ENCODE data around the gene DENND2D.
A peak's percentile ranks its signal among the peaks of the same experiment; 100 is the strongest.

Gene DENND2D

GRCh38 chr1:111203681-111204200 is 3.3 kb upstream of the DENND2D start:
- in situ Hi-C loops (cut with HindIII; ENCODE audit: low pct_ligation_motif_present, low sequenced_read_pairs) = loop anchor here (25.0 kb wide), 1 partner anchor 209 kb away; no protein-coding TSS in a partner anchor
- H3K36me3 ChIP-seq (replicated peaks) = no peaks in the 10 kb centered on the region
- peak overlapping the region; percentile 53 for H3K4me3 ChIP-seq (ENCODE audit: low read depth, low read length)
- H3K27me3 ChIP-seq (replicated peaks) = peaks cover 12% of the 10 kb centered on the region
- TF ChIP-seq CTCF (IDR thresholded peaks at IDR 0.05; ENCODE audit: low read depth, low read length, missing control alignments) = no peak
- H3K27ac ChIP-seq = no peak overlapping the region
- no peak for DNase-seq

- Histone ChIP-seq H3K27ac (no peak overlapping the region), H3K36me3 (replicated peaks) (no peaks in the 10 kb centered on the region), H3K4me3 (ENCODE audit: low read depth, low read length) (peak overlapping the region; percentile 53), H3K27me3 (replicated peaks) (peaks cover 12% of the 10 kb centered on the region)
- in situ Hi-C loops (cut with HindIII; ENCODE audit: low pct_ligation_motif_present, low sequenced_read_pairs) = loop anchor here (25.0 kb wide), 1 partner anchor 209 kb away; no protein-coding TSS in a partner anchor
- TF ChIP-seq CTCF (IDR thresholded peaks at IDR 0.05; ENCODE audit: low read depth, low read length, missing control alignments) = no peak
- DNase-seq = no peak
Measured at GRCh38 chr1:111202707-111203623, 2.5 kb upstream of the DENND2D start.

GRCh38 chr1:111202366-111202706 is 1.9 kb upstream of the DENND2D start:
- H3K36me3 ChIP-seq (replicated peaks) = no peaks in the 10 kb centered on the region
- H3K27me3 ChIP-seq (replicated peaks) = peaks cover 12% of the 10 kb centered on the region
- no peak for TF ChIP-seq CTCF (IDR thresholded peaks at IDR 0.05; ENCODE audit: low read depth, low read length, missing control alignments)
- H3K4me3 ChIP-seq (ENCODE audit: low read depth, low read length) = no peak overlapping the region
- no peak overlapping the region for H3K27ac ChIP-seq
- no peak for DNase-seq
- in situ Hi-C loops (cut with HindIII; ENCODE audit: low pct_ligation_motif_present, low sequenced_read_pairs) = loop anchor here (25.0 kb wide), 1 partner anchor 210 kb away; no protein-coding TSS in a partner anchor

GRCh38 chr1:111201275-111202090 is 1.0 kb upstream of the DENND2D start:
- H3K27ac ChIP-seq = no peak overlapping the region
- TF ChIP-seq CTCF (IDR thresholded peaks at IDR 0.05; ENCODE audit: low read depth, low read length, missing control alignments) = no peak
- H3K27me3 ChIP-seq (replicated peaks) = peaks cover 12% of the 10 kb centered on the region
- DNase-seq = no peak
- no peak overlapping the region for H3K4me3 ChIP-seq (ENCODE audit: low read depth, low read length)
- in situ Hi-C loops (cut with HindIII; ENCODE audit: low pct_ligation_motif_present, low sequenced_read_pairs) = loop anchor here (25.0 kb wide), 1 partner anchor 211 kb away; no protein-coding TSS in a partner anchor
- no peaks in the 10 kb centered on the region for H3K36me3 ChIP-seq (replicated peaks)

GRCh38 chr1:111200802-111201161 is 336 bp upstream of the DENND2D start:
- Histone ChIP-seq H3K27me3 (replicated peaks) (peaks cover 12% of the 10 kb centered on the region), H3K27ac (no peak overlapping the region), H3K4me3 (ENCODE audit: low read depth, low read length) (no peak overlapping the region), H3K36me3 (replicated peaks) (no peaks in the 10 kb centered on the region)
- DNase-seq = no peak
- in situ Hi-C loops (cut with HindIII; ENCODE audit: low pct_ligation_motif_present, low sequenced_read_pairs) = loop anchor here (25.0 kb wide), 1 partner anchor 212 kb away; no protein-coding TSS in a partner anchor
- TF ChIP-seq CTCF (IDR thresholded peaks at IDR 0.05; ENCODE audit: low read depth, low read length, missing control alignments) = no peak

Measured in brain microvascular endothelial cell (primary cell).